SK-N-SH (cell line): ENCODE measurements around the gene SLC17A9. TPM values are rescaled to one million over a fixed set of nuclear protein-coding genes. Genes with fewer than 3 reads are reported as not detected.

Experiments
- CTCF ChIA-PET: fragments of 300-600, 350-600 bp; formaldehyde crosslinking; extraction: SDS; loops from one replicate; lab custom pipeline; 2021; lab: Yijun Ruan, JAX
- POLR2A ChIA-PET: fragments of 350-600 bp; sonication (Branson Sonifier 250); formaldehyde crosslinking; extraction: SDS; loops from one replicate; lab custom pipeline; 2020; ENCODE audit warnings: antibody characterized with exemption, inconsistent platforms; lab: Yijun Ruan, JAX
- DNase-seq: peaks from one replicate; pipeline ENCODE4 v3.0.0; 2012
- H2AFZ ChIP-seq: fragments of 200-600 bp; sonication (generic); 2 replicates; pipeline ENCODE4 v1.8.1; 2016; ENCODE audit warnings: antibody characterized with exemption, mild to moderate bottlenecking, low read depth
- H3F3A ChIP-seq: fragments of 200-600 bp; sonication (generic); replicated peaks from 2 replicates; pipeline ENCODE3; 2016; ENCODE audit warnings: antibody characterized with exemption, mild to moderate bottlenecking; ENCODE audit not compliant: insufficient read depth
- H3K27ac ChIP-seq, 2 experiments: fragments of 200-500 bp in 1 of 2; fragments of 200-600 bp in 1 of 2; sonication (Bioruptor generic) in 1 of 2; sonication (generic), shearing (Covaris generic) in 1 of 2; 2 replicates each; pipeline versions ENCODE4 v1.5.1 to v1.6.1; 2014 to 2016; ENCODE audit warnings: low read depth in 2 of 2, inconsistent platforms in 1 of 2, low read length in 1 of 2, mild to moderate bottlenecking in 1 of 2, mixed read lengths in 1 of 2
- H3K27me3 ChIP-seq: fragments of 200-600 bp; sonication (generic), shearing (Covaris generic); 2 replicates; pipeline ENCODE4 v1.6.1; 2016; ENCODE audit warnings: mixed run types; ENCODE audit not compliant: insufficient read depth
- H3K36me3 ChIP-seq, 2 experiments: fragments of 200-500 bp in 1 of 2; fragments of 200-600 bp in 1 of 2; sonication (Bioruptor generic) in 1 of 2; sonication (generic) in 1 of 2; replicated peaks in 1 of 2; 2 replicates each; pipeline versions ENCODE3 to v1.5.1; 2014 to 2016; ENCODE audit warnings: low read length in 1 of 2, mild to moderate bottlenecking in 1 of 2; ENCODE audit not compliant: insufficient read depth in 2 of 2, control insufficient read depth in 1 of 2
- H3K4me1 ChIP-seq, 2 experiments: fragments of 200-500 bp in 1 of 2; fragments of 200-600 bp in 1 of 2; sonication (Bioruptor generic) in 1 of 2; sonication (generic), shearing (Covaris generic) in 1 of 2; 2 replicates each; pipeline versions ENCODE4 v1.5.1 to v1.6.1; 2014 to 2016; ENCODE audit warnings: low read depth in 1 of 2, low read length in 1 of 2, mixed run types in 1 of 2; ENCODE audit not compliant: insufficient read depth in 2 of 2, control insufficient read depth in 1 of 2
- H3K4me2 ChIP-seq: fragments of 200-600 bp; sonication (generic), shearing (Covaris generic); 2 replicates; pipeline ENCODE4 v1.6.1; 2017; ENCODE audit warnings: mixed run types
- H3K4me3 ChIP-seq, 2 experiments: fragments of 200-500 bp in 1 of 2; fragments of 200-600 bp in 1 of 2; sonication (Bioruptor generic) in 1 of 2; sonication (generic), shearing (Covaris generic) in 1 of 2; 2 replicates each; pipeline versions ENCODE4 v1.5.1 to v1.8.1; 2014 to 2016; ENCODE audit warnings: low read depth in 2 of 2, inconsistent platforms in 1 of 2, low read length in 1 of 2, mild to moderate bottlenecking in 1 of 2, mixed read lengths in 1 of 2, moderate library complexity in 1 of 2
- H3K79me2 ChIP-seq: fragments of 200-600 bp; sonication (generic); 2 replicates; pipeline ENCODE4 v1.8.1; 2017; ENCODE audit warnings: mild to moderate bottlenecking; ENCODE audit not compliant: insufficient read depth
- H3K9ac ChIP-seq: fragments of 200-600 bp; sonication (generic); 2 replicates; pipeline ENCODE4 v1.6.1; 2017; ENCODE audit warnings: mixed run types
- H3K9me2 ChIP-seq: fragments of 200-600 bp; sonication (generic); 2 replicates; pipeline ENCODE4 v1.6.1; 2017; ENCODE audit warnings: mixed run types
- H3K9me3 ChIP-seq: fragments of 200-600 bp; sonication (generic); 2 replicates; pipeline ENCODE4 v1.6.1; 2017; ENCODE audit warnings: mixed run types, mild to moderate bottlenecking, moderate library complexity
- H4K20me1 ChIP-seq: fragments of 200-600 bp; sonication (generic); 2 replicates; pipeline ENCODE4 v1.6.1; 2017; ENCODE audit warnings: mild to moderate bottlenecking, mixed run types; ENCODE audit not compliant: insufficient read depth
- CHD2 ChIP-seq: fragments of 150-350 bp; IDR thresholded peaks from 2 replicates; pipeline ENCODE4 v1.6.1; 2018; ENCODE audit warnings: low read length; ENCODE audit not compliant: partially characterized antibody
- FOSL2 ChIP-seq: IDR thresholded peaks from 2 replicates; pipeline ENCODE4 v1.4.0; 2012; ENCODE audit warnings: low read depth, mild to moderate bottlenecking, moderate library complexity, borderline replicate concordance
- FOXM1 ChIP-seq: IDR thresholded peaks from 2 replicates; pipeline ENCODE4 v1.4.0; 2012; ENCODE audit warnings: low read depth, mild to moderate bottlenecking
- SMC3 ChIP-seq: IDR thresholded peaks from 2 replicates; pipeline ENCODE4 v1.6.1; 2012; ENCODE audit warnings: low read depth, low read length, improper control_type of control experiment
- TAF1 ChIP-seq: IDR thresholded peaks from 2 replicates; pipeline ENCODE4 v1.6.1; 2012; ENCODE audit warnings: low read depth, mild to moderate bottlenecking, low read length, moderate library complexity, borderline replicate concordance
- WGBS: methylation state at CpG from one replicate; pipeline ENCODE4 v1.1.6; 2017; ENCODE audit warnings: low lambda C conversion rate; 5-methylcytosine and 5-hydroxymethylcytosine counted together
- polyA plus RNA-seq, 3 experiments: library from polyadenylated mRNA; depleted of rRNA; stranded (reverse); fragments of >200 nt; gene quantifications; 2 replicates each; pipeline ENCODE4 v1.2.3, GENCODE V29; 2012
- TF ChIP-seq, protein P1 (sequence below): fragments of 200-600 bp; sonication (generic); IDR thresholded peaks from 2 replicates; pipeline ENCODE4 v1.6.1; 2017; ENCODE audit warnings: antibody characterized with exemption, mild to moderate bottlenecking, moderate library complexity
- TF ChIP-seq, protein P2 (sequence below): IDR thresholded peaks from 2 replicates; pipeline ENCODE4; 2012
- TF ChIP-seq, protein P3 (sequence below): IDR thresholded peaks from 2 replicates; pipeline ENCODE4 v1.4.0; 2012; ENCODE audit warnings: low read depth, borderline replicate concordance

SLC17A9 gene
- polyA plus RNA-seq, 1 of the 3 experiments (the other 2 are of a cell fraction): not detected

DNA sequence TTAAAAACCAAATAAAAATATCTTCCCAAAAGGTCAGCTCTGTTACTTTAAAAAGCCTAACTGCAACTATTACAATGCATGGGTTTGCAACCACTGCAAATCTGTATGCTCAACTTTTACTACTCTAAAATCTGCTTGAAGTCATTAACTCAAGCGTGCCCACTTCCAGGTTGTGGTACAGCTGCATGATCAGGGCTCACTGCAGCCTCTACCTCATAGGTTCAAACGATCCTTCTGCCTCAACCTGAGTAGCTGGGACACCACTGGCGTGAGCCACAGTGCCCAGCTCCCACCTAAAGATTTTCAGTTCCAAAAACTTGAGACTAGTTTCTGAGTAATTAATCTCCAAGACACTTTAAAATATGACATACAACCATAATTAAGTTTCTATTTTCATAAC, 34.4 kb upstream of the SLC17A9 start (continued):
- TF ChIP-seq, protein P1, sequence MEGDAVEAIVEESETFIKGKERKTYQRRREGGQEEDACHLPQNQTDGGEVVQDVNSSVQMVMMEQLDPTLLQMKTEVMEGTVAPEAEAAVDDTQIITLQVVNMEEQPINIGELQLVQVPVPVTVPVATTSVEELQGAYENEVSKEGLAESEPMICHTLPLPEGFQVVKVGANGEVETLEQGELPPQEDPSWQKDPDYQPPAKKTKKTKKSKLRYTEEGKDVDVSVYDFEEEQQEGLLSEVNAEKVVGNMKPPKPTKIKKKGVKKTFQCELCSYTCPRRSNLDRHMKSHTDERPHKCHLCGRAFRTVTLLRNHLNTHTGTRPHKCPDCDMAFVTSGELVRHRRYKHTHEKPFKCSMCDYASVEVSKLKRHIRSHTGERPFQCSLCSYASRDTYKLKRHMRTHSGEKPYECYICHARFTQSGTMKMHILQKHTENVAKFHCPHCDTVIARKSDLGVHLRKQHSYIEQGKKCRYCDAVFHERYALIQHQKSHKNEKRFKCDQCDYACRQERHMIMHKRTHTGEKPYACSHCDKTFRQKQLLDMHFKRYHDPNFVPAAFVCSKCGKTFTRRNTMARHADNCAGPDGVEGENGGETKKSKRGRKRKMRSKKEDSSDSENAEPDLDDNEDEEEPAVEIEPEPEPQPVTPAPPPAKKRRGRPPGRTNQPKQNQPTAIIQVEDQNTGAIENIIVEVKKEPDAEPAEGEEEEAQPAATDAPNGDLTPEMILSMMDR: no peak
- no peak for TF ChIP-seq FOXM1

DNA sequence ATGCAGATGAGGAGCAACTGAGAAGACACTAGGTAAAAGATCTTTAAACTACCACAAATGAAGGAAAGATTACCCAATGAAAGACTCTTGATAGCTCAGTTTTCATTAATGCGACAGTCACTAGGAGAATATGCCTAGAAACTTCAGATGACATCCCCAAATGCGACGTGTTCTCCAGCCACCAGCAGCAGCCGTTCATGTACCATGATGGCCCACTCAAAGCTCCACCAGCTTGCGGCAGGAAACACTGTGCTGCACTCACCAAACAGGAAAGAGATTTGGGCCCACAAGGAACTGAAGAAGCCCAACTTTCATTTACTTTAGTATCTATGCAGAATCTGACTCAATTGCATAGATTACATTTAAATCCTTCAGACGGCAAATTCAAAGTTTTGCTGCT, 33.7 kb upstream of the SLC17A9 start:
- peaks cover 0 to 6% of the 10 kb centered on the region in 2 experiments for H3K36me3 ChIP-seq
- CTCF ChIA-PET: interaction anchor here (12.2 to 17.1 kb wide), 2 partner anchors 9 to 18 kb away, joined by 127 to 181 read pairs; no protein-coding TSS in a partner anchor
- POLR2A ChIA-PET: no interaction called here
- H2AFZ ChIP-seq: no peak overlapping the region
- 97% methylated on average over 6 of the region's 6 CpGs for WGBS
- no peaks in the 10 kb centered on the region for H3K9me3 ChIP-seq
- H3K27me3 ChIP-seq: no peaks in the 10 kb centered on the region
- H3K4me3 ChIP-seq: no peak overlapping the region
- peaks cover 4% of the 10 kb centered on the region for H3F3A ChIP-seq
- H4K20me1 ChIP-seq: peaks cover 100% of the 10 kb centered on the region
- no peak for DNase-seq
- H3K9me2 ChIP-seq: no peaks in the 10 kb centered on the region
- no peak overlapping the region for H3K4me2 ChIP-seq
- peaks cover 22 to 30% of the 10 kb centered on the region in 2 experiments; a peak in 3 of 4 replicates for H3K4me1 ChIP-seq
- peaks cover 100% of the 10 kb centered on the region for H3K79me2 ChIP-seq
- TF ChIP-seq FOSL2 (no peak), TAF1 (no peak), SMC3 (no peak), CHD2 (no peak)
- TF ChIP-seq, protein P2, sequence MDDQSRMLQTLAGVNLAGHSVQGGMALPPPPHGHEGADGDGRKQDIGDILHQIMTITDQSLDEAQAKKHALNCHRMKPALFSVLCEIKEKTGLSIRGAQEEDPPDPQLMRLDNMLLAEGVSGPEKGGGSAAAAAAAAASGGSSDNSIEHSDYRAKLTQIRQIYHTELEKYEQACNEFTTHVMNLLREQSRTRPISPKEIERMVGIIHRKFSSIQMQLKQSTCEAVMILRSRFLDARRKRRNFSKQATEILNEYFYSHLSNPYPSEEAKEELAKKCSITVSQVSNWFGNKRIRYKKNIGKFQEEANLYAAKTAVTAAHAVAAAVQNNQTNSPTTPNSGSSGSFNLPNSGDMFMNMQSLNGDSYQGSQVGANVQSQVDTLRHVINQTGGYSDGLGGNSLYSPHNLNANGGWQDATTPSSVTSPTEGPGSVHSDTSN: no peak
- TF ChIP-seq, protein P3, sequence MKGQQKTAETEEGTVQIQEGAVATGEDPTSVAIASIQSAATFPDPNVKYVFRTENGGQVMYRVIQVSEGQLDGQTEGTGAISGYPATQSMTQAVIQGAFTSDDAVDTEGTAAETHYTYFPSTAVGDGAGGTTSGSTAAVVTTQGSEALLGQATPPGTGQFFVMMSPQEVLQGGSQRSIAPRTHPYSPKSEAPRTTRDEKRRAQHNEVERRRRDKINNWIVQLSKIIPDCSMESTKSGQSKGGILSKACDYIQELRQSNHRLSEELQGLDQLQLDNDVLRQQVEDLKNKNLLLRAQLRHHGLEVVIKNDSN: no peak
- TF ChIP-seq, protein P1: no peak
- no peak overlapping the region for H3K9ac ChIP-seq
- H3K27ac ChIP-seq: no peak overlapping the region
